NCI-H748 (cell line): ENCODE results near the gene XPO6.

Experiments
- DNase-seq: peaks from one replicate; lab custom pipeline; 2025; ENCODE audit not compliant: unreplicated experiment; lab: John Stamatoyannopoulos, UW

XPO6 gene

DNA sequence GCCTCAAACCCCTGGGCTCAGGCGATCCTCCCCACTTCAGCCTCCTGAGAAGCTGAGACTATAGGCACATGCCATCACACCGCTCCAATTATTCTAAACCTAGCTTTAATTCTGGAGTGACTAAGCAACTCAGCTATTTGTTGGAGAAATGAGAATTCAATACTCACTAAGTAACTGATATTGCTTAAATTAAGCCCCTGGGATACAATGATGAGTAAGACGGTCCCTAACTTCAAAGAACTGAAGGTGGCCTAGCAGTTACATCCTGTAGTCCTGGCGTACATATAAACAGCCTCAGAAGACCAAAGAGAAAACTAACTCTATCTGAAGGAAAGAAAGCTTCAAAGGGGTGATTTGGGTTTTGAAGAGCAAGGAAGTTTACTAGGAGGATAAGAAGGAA is 25.0 kb downstream of the XPO6 start:
- no peak for DNase-seq

DNA sequence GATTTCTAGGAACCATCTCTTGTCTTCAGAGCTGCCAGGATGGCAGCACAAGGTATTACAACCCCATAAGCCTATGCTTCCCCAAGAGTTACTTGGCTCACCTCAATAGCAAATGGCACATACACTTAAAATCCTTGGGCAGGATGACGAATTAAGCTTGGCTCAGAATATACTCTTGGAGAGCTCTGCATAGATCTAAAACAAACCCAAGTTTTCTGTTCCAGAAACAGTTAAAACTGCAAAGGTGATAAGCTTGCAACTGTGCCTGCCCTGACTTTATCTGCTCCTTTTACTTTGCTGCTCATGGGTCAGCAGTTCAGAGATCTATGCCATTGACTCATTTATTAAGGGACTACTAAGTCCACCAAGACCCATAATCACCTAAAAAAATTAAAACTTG is 26.1 kb downstream of the XPO6 start:
- DNase-seq: no peak

DNA sequence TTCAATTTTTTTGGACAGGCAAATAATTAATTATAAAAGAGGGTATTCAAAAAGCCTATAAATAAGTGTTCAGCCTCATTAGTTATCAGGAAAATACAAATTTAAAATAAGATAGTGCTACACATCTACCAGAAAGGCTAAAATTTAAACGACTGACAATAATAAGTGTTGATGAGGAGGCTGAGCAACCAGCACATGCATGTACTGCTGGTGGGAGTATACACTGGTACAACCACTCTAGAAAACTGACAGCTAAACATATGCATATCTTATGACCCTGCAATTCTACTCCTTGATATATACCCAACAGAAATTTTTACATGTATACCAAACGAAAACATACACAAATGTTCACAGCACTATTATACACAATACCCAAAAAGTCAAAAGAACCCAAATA is 27.1 kb downstream of the XPO6 start:
- DNase-seq: no peak

DNA sequence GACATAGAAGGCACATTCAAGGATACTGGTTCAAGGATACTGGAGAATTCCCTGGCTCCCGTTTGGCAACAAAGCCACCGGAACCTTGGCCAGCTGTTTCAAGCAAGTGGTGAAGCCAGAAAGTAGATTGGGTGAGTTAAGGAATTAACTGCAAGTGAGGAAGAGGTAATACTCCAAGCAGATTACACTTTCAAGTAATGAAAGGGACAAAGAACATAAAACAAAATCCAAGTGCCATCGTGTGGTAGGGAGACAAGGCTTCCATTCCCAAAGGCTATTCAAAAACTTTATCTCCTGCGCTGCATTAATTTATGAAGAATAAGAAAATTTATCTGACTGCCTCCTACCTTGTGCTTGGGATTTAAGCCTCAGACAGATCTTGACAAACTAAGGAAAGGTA is 27.8 kb downstream of the XPO6 start:
- DNase-seq: no peak

DNA sequence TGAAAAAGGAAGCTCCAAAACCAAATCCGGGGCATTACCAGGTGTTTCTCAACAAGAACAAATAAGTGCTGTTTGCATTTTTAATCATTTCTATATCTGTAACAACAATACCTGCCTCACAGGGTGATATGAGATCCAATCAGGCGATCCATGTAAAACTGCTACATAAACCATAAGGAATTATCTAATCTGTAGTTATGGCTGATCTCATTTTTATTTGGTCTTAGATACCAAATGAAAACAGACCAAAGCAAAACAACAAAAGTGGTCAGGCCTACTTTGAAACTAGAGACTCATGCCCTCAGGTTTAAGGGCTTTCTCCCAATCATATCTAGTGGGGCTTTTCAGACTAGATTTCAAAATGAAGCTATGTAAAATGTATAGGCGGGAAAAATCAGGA is 28.3 kb downstream of the XPO6 start:
- no peak for DNase-seq

DNA sequence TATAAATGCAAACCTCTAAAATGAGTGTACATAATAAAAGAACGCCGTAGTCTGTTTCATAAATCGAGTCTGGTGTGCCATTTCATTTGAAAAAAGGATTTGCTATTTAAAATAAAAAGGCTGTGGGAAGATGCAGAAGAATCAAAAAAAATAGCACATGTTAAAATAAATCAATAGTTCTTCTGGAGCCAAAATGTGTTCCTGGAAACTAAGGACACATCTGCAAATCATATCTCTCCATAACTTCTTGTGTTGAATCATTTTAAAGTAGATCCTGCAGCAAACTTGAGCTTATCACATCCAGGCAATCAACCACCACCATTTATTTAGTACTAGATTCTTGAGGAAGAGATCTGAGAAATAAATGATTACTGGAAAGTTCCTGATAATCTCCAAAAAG is 29.0 kb downstream of the XPO6 start:
- DNase-seq: no peak

DNA sequence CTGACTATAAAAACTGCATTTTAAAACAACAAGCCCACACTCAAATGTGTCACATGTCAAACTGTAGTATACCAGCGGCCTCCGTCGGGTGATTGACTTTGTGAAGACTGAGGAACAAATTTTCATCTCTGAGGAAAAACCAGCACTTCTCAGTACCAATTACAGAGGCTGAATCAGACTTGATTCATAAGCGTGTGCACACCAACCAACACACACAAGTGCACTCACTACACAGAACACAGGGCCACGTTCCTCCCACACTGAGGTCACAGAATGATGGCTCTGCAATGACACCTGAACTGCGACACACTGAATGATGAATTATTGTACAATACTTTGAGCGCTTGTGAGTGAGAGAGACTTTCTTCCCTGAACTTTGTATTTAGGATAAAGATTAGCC is 29.6 kb downstream of the XPO6 start:
- no peak for DNase-seq

DNA sequence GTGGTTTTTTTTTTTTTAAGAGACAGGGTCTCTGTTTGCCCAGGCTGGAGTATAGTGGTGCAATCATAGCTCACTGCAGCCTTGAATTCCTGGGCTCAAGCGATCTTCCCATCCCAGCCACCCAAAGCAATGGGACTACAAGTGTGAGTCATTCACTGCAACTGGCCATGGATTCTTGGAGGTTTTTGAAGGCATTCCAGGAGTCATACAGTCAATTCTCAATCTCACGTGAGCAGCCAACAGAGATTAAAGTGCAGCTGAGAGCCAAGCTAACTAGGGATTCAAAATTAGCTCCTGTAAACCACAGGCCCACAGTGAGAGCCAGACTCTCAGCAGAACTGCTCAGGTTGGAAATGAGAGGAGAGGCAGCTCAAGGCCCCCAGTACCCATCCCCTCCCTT is 30.2 kb downstream of the XPO6 start:
- DNase-seq: no peak

DNA sequence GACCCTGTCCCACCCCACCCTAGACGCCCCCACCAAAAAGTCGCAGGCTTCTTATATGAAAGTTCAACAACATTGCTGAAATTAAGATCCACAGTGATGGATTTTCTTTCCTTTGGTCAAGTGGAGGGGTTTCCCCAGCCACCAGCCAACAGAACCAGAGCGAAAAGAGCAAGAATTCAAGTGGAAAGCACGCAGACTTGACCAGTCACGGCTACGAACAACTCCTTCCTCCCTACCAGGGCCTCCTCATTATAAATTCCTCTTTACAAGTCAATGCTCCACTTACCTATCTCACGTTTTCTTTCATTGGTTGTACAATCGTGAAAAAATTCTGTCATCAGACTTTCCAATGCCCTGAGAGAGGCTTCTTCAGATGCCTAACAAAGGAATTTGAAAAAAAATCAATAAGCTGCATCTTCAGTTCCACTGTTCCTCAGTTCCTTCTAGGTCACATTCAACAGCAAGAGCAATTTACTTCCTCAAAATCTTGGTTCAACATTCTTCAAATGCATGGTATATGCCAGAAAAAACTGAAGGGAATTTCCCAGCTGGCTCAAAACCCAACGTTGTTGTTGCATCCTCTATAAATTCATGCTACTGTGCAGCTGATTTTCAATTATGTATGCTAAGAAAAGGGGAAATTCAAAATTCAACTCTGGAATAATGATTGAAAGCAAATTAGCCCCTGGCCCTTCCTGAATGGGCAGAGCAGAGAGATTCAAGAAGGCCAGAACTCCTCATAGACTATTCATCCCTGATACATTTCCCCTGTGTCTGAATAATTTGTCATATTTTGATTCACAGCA is 30.9 kb downstream of the XPO6 start:
- DNase-seq: no peak

DNA sequence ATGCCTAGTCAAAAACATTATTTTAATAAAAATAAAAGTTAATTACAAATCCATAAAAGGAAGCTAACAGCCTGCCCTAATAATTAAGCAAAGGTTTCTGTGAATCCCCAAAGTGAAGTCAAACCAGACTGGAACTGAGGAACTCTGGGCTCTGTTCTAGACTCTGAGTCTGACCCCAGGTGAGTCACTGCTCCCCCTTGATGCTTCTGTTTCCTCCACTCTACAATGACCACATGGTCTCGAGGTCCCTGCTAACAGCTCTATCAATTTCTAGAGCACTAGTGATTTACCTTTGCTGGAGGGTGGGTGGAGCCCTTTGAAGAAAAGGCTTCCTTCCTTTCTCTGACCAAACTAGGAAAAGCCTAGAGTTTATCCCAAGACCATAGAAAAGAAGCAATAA is 32.4 kb downstream of the XPO6 start:
- no peak for DNase-seq

DNA sequence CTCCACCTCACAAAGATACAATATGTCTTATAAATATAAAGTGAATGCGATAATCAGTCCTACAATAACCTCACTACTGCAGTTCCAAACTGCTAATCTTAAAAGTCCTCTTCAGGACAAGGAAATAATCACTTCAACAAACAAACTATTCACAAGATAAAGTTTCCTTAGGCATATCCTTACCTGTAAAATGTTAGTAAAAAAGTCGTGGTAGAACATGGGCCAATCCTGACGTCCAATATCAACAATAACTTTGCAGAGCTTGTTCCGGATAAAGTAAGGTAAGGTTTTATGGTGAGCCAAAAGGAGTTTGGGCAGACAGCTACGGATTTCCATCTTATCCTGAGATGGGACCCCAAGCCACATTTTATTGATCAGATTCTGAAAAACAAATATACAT is 36.0 kb downstream of the XPO6 start:
- DNase-seq: no peak

DNA sequence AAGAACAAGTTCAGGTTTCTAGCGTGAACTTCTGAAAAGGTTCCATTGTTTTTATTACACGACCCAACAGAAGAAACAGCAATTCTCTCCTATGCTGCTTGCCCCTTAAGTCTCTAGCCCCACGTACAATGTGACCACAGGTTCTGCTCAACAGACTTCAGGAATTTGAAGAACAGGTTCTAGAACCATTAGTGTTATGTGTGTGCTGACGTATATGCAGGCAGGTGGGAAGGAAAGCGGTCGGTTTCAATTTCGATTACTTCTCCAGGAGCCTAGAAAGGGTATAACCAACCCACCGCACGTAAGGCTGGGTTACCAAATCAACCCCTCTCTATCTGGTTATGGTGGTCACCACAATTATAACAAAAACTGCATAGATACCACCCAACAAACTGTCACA is 39.4 kb downstream of the XPO6 start:
- DNase-seq: no peak

DNA sequence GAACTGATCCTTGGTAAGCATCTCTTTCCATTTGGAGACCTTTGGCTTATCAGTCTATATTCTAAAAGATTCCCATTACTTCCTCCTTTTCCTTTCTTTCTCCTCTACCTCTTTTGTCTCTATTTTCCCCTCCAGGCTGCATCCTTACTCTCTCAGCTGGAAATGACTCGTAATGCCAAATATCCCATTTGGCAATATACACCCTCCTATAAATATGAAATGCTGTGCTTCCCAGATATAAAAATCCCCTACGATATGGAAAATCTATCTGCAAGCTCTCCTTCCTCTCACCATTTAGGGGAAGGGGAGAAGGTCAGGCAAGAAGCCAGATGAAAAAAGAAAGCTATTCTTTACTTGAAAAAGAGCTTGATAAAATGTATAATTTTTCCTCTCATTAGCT is 39.9 kb downstream of the XPO6 start:
- no peak for DNase-seq

DNA sequence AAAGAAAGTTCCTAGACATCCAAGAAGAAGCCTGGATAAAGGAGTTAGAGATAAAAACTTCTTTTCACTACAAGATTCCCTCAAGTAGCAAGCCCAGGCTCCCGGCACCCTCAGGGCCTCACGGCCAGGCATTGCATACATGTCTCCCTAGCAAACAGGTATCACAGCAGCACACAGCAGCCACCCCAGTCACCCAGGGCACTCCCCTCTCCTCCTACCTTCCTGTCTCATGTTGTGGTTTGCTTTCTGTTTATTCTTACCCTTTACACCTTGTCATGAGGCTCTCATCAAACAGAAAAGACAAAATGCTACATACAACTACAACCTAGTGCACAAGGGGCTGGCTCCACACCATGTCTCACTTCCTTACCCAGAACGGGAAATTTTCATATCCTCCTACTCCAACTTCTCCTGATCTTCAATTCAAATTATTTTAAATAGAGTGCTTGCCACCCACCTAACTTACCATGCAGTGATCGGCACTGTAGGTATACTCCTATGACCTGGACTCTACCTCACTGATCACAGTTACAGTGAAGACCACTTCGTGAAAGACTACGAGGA is 42.7 kb downstream of the XPO6 start:
- DNase-seq: no peak

DNA sequence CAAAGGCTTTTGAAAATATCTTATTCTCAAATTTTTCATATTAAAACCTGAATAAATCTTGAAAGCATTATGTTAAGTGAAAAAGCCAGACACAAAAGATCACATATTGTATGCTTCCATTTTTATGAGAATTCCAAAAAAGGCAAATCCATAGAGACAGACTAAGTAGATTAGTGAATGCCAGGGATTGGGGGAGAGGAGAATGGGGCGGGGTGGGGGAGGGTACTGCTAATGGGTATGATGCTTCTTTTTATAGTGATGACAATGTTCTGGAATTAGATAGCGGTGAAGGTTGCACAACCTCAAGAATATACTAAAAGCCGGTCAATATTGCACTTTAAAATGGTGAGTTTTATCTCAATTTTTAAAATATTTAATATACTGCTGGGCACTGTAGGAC is 44.0 kb downstream of the XPO6 start:
- DNase-seq: no peak

DNA sequence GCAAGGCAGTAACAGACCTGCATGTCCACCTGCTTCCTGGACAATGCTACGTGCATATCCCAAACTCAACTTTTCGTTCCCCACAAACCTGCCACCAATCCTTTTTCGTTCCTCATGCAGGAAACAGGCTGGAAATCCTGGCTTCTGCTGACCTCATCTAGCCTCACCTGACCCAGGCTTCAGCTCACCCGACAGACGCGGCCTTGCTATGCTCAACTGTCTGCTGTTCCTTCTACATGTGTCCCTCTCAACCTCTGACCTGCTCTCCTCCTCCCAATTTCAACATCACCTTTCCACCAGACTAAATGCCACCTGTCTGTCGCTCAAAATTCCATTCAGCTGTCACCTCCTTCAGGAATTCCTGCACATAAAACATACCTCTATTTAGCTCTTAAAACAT is 44.5 kb downstream of the XPO6 start:
- no peak for DNase-seq

DNA sequence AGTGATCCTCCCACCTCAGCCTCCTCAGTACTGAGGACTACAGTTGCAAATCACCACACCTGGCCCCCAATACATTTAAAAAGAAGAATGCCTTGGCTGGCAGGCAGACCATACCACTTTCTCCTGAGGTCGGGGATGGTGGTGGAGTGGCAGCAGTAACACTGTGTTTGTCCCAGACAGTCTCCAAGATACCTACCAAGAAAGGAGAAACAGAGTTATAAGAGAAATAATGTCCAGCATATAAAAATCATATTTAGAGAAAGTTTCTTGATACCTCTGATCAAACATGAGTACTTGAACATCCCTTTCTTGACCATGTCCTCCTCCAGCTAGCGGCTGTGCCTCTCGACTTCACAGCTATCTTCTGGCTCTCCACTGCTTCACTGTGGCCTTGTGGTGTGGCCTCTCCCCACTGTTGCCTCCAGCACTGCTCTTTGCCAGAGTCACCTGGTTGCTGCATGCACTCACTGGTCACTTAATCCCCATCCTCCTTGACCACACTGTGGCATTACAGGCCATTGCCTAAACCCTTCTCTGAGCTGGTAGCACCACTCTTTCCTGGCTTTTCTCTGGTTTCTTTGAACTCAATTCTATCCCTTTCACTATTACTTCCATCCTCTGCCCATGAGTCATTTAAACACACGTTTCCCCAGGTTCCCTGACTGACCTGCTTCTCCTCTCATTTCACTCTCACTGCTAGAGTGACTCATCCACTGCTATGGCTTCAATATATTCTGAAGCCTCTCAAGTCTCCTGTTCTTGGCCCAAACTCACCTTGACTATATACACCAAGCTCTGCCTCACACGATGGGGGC is 45.2 kb downstream of the XPO6 start:
- DNase-seq: no peak

DNA sequence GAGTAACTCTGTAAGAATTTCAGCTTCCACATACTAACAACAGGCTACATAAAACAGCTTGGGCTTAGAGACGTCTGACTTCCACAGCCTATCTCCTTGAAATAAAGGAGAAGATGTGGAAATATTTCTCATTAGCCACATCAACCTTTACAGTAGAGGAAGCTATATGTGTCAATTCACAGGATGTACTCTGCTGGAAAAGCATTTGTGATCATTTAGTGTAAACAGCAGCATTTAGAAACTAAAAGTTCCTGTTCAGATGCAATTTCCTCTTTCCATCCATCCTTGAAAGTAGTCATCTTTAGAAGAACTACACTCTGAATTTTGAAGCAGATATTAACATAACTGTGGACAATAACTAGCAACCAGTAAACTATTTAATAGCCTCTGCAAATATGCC is 46.2 kb downstream of the XPO6 start:
- no peak for DNase-seq

DNA sequence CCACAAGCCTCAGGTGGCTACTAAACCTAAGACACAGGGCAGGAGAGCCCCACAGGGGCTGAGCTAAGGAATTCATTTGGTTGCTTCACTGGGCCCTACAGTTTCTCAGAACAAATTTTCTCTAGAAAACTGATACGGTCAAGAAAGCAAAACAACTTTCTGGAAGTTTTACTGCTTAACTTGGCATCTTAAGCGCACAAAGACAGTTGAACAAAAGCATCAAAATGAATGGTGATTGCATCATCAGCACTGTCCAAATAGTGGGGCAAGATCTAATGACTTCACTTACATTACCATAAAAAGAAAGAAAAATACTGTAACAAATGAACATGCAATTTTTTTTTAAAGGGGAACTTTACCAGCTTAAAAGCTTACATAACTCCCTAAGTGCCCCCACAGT is 47.6 kb downstream of the XPO6 start:
- no peak for DNase-seq

DNA sequence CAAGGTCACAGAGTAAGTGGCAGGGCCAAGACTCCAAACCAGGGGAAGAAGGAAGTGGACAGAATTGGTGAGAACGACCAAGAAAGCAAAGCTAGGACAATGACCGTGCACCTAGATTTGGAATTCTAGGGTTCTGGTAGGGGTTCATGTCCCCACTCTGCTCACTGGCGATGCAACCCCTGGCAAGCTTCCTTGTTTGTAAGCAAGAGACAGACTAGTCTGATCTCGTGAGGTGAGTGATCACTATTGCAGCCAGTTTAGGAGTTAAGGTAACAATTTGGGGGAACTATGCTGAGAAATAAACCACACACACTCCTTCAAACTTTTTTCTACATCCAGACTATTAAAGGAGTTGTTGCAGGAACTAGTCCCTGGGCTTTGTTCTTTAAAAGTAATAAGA is 48.1 kb downstream of the XPO6 start:
- no peak for DNase-seq

DNA sequence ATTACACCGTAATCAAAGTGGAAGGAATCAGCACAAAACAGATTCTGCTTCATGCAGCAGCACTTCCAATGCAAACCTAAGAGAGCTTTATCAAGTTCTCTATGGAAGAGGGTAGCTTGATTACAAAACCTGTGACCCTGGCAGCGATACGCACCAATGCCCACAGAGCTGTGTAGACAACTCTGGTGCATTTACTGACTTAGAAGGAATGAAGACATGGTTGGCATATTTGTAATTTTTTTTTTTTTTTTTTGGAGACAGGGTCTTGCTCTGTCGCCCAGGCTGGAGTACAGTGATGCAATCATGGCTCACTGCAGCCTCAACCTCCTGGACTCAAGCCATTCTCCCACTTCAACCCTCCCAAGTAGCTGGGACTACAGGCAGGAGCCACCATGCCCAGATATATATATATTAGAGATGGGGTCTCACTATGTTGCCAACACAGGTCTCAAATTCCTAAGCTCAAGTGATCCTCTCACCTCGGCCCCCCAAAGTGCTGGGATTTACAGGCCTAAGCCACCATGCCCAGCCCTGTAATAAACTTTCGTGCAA is 49.4 kb downstream of the XPO6 start:
- no peak for DNase-seq

DNA sequence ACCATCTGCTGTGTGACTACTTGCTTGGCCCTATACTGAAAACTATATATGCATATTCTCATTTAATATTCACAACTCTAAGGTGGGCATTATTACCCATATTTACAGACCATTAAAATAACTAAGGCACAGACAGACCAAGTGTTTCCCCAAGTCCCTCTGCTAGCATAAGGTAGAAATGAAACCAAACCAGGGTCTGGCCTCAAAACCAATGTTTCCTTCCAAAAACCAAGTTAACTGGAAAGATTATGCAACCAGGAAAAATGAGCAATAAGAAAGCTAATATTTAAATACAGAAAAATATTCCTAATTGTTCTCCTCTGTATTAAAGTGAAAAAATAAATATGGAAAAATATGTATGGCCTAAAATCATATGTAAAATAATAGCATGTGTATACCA is 50.1 kb downstream of the XPO6 start:
- no peak for DNase-seq
